ENCODE results near the gene NCBP3. TPM values are rescaled to one million over a fixed set of nuclear protein-coding genes. Genes with fewer than 3 reads are reported as not detected.

Gene NCBP3
- polyA plus RNA-seq, 1 experiment, result 9.7 TPM

DNA sequence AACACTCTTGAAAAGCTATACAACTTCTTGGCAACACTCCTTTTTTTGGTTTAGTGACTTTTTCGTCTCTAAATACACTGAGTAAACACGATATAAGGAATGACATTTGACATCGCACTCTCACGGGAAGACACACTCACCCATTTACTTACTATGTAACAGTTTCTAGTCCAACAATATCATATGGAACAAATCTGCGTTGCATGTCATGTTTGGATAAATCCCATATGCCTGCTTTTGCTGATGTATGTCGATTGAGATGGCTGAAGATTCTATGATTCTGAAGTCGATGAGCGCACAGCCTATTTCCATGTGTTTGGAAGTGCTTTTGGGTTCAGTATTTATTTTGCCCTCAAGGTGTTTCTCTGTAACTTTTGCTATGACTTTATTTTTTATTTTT is 63.3 kb downstream of the NCBP3 start:
- TF ChIP-seq, protein P1, sequence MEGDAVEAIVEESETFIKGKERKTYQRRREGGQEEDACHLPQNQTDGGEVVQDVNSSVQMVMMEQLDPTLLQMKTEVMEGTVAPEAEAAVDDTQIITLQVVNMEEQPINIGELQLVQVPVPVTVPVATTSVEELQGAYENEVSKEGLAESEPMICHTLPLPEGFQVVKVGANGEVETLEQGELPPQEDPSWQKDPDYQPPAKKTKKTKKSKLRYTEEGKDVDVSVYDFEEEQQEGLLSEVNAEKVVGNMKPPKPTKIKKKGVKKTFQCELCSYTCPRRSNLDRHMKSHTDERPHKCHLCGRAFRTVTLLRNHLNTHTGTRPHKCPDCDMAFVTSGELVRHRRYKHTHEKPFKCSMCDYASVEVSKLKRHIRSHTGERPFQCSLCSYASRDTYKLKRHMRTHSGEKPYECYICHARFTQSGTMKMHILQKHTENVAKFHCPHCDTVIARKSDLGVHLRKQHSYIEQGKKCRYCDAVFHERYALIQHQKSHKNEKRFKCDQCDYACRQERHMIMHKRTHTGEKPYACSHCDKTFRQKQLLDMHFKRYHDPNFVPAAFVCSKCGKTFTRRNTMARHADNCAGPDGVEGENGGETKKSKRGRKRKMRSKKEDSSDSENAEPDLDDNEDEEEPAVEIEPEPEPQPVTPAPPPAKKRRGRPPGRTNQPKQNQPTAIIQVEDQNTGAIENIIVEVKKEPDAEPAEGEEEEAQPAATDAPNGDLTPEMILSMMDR (IDR thresholded peaks at IDR 0.05; ENCODE audit: insufficient read depth, low read depth, low read length), result no peak
- CTCF ChIA-PET, result no interaction called here
- Histone ChIP-seq H3K27me3 (ENCODE audit: control insufficient read depth, insufficient read depth, low read length) (no peaks in the 10 kb centered on the region; the same call in 1 of the 2 replicates), H3K4me3 (ENCODE audit: low read depth, low read length) (no peak overlapping the region), H3K36me3 (ENCODE audit: control insufficient read depth, insufficient read depth, low read length) (no peaks in the 10 kb centered on the region)
- DNase-seq (ENCODE audit: low read depth), result no peak
- POLR2A ChIA-PET, result no interaction called here

DNA sequence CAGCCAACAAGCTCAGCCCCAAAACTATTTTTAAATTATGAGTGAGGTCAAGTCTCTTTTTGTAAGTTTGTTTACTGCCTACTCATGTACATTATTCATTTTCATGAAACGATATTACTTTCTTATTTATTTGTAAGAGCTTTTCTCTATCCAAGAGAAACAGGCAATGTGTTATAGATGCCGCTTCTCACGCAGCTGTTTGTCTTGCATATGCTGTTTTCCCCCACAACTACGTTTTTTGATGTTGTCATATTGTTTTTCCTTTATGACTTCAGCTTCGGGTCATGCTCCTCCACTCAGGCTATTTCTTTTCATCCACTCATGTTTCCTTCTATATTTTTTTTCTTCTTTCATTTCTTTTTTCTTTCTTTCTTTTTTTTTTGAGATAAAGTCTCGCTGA is 65.1 kb downstream of the NCBP3 start:
- DNase-seq (ENCODE audit: low read depth), result no peak
- TF ChIP-seq, protein P1 (IDR thresholded peaks at IDR 0.05; ENCODE audit: insufficient read depth, low read depth, low read length), result no peak
- POLR2A ChIA-PET, result no interaction called here
- H3K36me3 ChIP-seq (ENCODE audit: control insufficient read depth, insufficient read depth, low read length), result no peaks in the 10 kb centered on the region
- no peak overlapping the region for H3K4me3 ChIP-seq (ENCODE audit: low read depth, low read length)
- CTCF ChIA-PET, result interaction anchor here (1.0 to 1.7 kb wide), 2 partner anchors 12 to 44 kb away, joined by 4 to 11 read pairs; no protein-coding TSS in a partner anchor
- H3K27me3 ChIP-seq (ENCODE audit: control insufficient read depth, insufficient read depth, low read length), result no peaks in the 10 kb centered on the region; the same call in 1 of the 2 replicates

DNA sequence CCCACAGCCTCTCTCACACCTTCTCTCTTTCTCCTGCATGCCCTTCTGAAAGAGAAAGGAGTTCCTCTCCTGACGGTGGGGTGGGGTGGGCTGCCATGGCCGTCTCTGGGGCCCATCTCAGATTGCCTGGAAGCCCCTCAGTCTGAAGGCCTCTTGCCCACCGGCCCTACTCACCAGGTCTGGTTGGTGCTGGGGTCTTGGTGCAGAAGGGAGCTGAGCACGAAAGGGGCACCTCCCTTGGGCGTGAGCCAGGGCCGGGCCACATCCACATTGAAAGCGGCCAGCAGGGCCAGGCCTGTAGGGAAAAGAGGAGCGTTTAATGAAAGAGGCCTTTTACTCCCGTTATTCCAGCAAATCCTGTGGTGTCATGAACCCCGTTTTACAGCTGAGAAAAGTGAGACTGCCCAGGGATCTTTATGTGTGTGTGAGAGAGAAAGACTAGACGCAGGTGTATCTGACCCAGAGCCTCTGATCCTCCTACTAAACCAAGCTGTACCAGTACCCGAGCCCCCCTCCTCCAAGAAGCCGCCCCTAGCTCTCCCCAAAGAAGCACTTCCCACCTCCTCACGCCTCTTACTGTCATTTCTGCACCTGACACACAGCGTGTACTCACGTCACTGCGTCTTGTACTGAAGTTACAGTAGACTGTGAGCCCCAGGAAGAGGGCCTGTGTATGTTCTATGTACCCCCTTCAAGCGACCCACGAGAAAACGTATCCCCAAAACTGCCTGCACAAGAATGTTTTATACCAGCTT is 68.5 kb downstream of the NCBP3 start:
- ChIA-PET CTCF (no interaction called here), POLR2A (no interaction called here)
- TF ChIP-seq, protein P1 (IDR thresholded peaks at IDR 0.05; ENCODE audit: insufficient read depth, low read depth, low read length), result no peak
- Histone ChIP-seq H3K27me3 (ENCODE audit: control insufficient read depth, insufficient read depth, low read length) (no peaks in the 10 kb centered on the region; the same call in 1 of the 2 replicates), H3K36me3 (ENCODE audit: control insufficient read depth, insufficient read depth, low read length) (no peaks in the 10 kb centered on the region), H3K4me3 (ENCODE audit: low read depth, low read length) (no peak overlapping the region)
- no peak for DNase-seq (ENCODE audit: low read depth)

DNA sequence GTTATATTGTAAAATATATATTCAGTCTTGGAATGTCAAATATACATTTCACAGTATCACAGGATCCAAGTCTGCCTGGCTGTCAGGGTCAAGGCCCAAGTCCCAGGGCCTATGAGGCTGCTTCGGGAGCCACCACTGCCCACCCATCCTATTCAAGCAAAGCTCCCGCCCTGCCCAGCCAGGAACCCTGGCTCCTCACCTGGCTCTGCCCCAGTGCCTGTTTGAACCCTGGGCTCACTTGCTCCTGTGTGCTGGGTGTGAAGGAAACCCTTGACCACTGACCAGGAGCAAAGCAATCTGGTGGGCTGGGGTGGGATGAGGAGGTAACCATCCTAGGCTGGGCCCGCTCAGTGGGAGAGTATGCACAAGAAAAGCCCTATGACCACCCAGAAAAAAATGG is 72.1 kb downstream of the NCBP3 start:
- CTCF ChIA-PET, result interaction anchor here (1.3 kb wide), 1 partner anchor 36 kb away, joined by 4 read pairs; no protein-coding TSS in a partner anchor

DNA sequence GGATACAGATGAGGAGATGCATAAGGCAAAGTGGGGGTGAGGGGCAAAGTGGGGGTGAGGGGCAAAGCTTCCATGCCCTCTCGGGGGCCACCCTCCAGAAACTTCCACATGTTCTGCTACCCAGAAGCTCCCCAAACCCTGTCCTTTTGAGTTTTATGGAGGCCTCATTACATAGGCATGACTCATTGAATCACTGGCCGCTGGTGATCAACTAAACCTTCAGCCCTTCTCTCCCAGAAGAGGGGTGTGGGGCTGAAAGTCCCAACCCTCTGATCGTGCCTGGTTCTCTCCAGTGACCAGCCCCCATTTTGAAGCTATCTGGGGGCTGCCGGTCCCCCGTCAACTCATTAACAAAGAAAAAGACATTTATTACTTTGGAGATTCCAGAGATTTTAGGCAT is 72.5 kb downstream of the NCBP3 start:
- TF ChIP-seq, protein P1 (IDR thresholded peaks at IDR 0.05; ENCODE audit: insufficient read depth, low read depth, low read length), result no peak
- H3K4me3 ChIP-seq (ENCODE audit: low read depth, low read length), result no peak overlapping the region
- DNase-seq (ENCODE audit: low read depth), result no peak
- ChIA-PET CTCF (interaction anchor here (1.2 to 1.3 kb wide), 2 partner anchors 20 to 36 kb away, joined by 4 read pairs; no protein-coding TSS in a partner anchor), POLR2A (no interaction called here)
- no peaks in the 10 kb centered on the region for H3K27me3 ChIP-seq (ENCODE audit: control insufficient read depth, insufficient read depth, low read length)
- no peaks in the 10 kb centered on the region for H3K36me3 ChIP-seq (ENCODE audit: control insufficient read depth, insufficient read depth, low read length)

More for the DNA sequence above, 72.1 kb downstream of the NCBP3 start:
- TF ChIP-seq, protein P1 (IDR thresholded peaks at IDR 0.05; ENCODE audit: insufficient read depth, low read depth, low read length), result no peak
- POLR2A ChIA-PET, result no interaction called here
- H3K4me3 ChIP-seq (ENCODE audit: low read depth, low read length), result no peak overlapping the region
- no peaks in the 10 kb centered on the region for H3K36me3 ChIP-seq (ENCODE audit: control insufficient read depth, insufficient read depth, low read length)
- H3K27me3 ChIP-seq (ENCODE audit: control insufficient read depth, insufficient read depth, low read length), result no peaks in the 10 kb centered on the region
- no peak for DNase-seq (ENCODE audit: low read depth)
